Stimulated activated naive CD8-positive, alpha-beta T cell treated with anti-CD3 and anti-CD28 coated beads, Interleukin-15, Interleukin-2, amounts not matched to agents 100 ng/mL and 50 ng/mL, for 24 hours (primary cell): ENCODE data around the gene MAK.
"Not testable (repeated sequence)": the region's sequence is repeated elsewhere in the genome, so short reads cannot be mapped to it uniquely, and the experiment has no call there.

ENCODE experiments used
- H3K27ac Mint-ChIP-seq: one replicate; pipeline ENCODE4 v1.8.0; 2021; ENCODE audit warnings: mild to moderate bottlenecking, mixed read lengths
- H3K27me3 Mint-ChIP-seq: one replicate; pipeline ENCODE4 v1.8.0; 2021; ENCODE audit warnings: mixed read lengths
- H3K36me3 Mint-ChIP-seq: one replicate; pipeline ENCODE4 v1.8.0; 2021; ENCODE audit warnings: low read depth, mixed read lengths
- H3K4me1 Mint-ChIP-seq: one replicate; pipeline ENCODE4 v1.8.0; 2021; ENCODE audit warnings: low read depth, mixed read lengths
- H3K4me3 Mint-ChIP-seq: one replicate; pipeline ENCODE4 v1.8.0; 2021; ENCODE audit warnings: mild to moderate bottlenecking, mixed read lengths
- H3K9me3 Mint-ChIP-seq: one replicate; pipeline ENCODE4 v1.8.0; 2021; ENCODE audit warnings: mixed read lengths

The MAK gene

DNA sequence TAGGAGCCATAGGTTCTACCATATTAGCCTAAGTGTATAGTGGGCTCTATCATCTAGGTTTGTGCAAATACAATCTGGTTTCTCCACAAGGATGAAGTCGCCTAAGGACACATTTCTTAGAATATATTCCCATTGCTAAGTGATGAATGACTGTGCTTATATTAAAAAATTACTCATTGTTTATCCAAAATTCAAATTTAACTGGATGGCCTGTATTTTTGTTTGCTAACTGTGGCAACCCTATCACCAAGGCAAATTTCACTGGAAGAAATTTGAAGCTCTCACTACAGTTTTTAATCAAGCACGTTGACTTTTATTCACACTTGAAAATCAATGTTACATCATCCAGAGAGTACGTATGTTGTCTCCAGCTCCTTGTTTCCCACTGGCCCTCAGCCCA, 29.6 kb upstream of the MAK start:
- Mint-ChIP-seq H3K36me3 (no peaks in the 10 kb centered on the region), H3K4me1 (no peaks in the 10 kb centered on the region), H3K27me3 (peaks cover 11% of the 10 kb centered on the region), H3K4me3 (no peak overlapping the region), H3K27ac (no peak overlapping the region), H3K9me3 (no peaks in the 10 kb centered on the region)

GRCh38 chr6:10866709-10867108, 28.4 kb upstream of the MAK start:
- H3K9me3 Mint-ChIP-seq, H3K4me3 Mint-ChIP-seq, H3K4me1 Mint-ChIP-seq, H3K36me3 Mint-ChIP-seq, H3K27ac Mint-ChIP-seq: not testable (repeated sequence)
- H3K27me3 Mint-ChIP-seq: peaks cover 11% of the 10 kb centered on the region

DNA sequence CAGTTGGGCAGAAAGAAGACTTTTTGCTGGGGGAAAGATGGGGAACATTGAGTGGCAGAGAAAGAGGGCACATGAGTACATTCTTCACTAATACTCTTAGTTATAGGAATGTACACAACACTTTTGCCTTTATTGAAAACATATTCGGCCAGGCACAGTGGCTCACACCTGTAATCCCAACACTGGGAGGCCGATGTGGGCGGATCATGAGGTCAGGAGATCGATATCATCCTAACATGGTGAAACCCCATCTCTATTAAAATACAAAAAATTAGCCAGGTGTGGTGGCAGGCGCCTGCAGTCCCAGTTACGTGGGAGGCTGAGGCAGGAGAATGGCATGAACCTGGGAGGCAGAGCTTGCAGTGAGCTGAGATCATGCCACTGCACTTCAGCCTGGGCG, 24.7 kb upstream of the MAK start:
- not testable (repeated sequence) for H3K4me3 Mint-ChIP-seq, H3K27ac Mint-ChIP-seq, H3K9me3 Mint-ChIP-seq, H3K4me1 Mint-ChIP-seq, H3K36me3 Mint-ChIP-seq, H3K27me3 Mint-ChIP-seq

- Mint-ChIP-seq H3K27ac (no peak overlapping the region), H3K27me3 (no peaks in the 10 kb centered on the region), H3K36me3 (no peaks in the 10 kb centered on the region), H3K4me1 (no peaks in the 10 kb centered on the region), H3K9me3 (no peaks in the 10 kb centered on the region), H3K4me3 (no peak overlapping the region)
Measured at GRCh38 chr6:10862361-10862760, 24.0 kb upstream of the MAK start.

DNA sequence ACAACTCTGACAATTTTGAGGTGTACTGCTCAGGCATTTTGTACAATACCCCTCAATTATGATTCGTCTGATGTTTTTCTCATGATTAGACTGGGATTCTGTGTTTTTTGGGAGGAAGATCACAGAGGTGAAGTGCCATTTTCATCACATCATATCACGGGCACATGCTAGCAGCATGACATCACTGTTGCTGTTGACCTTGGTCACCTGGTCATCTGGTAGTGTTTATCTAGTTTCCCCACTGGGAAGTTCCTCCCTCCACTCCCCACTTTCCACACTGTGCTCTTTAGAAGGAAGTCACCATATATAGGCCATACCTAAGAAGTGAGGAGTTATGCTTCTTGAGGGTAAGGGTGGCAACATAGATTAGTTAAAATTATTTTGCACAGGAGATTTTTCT, 22.7 kb upstream of the MAK start:
- H3K4me3 Mint-ChIP-seq: no peak overlapping the region
- H3K27ac Mint-ChIP-seq: no peak overlapping the region
- H3K36me3 Mint-ChIP-seq: no peaks in the 10 kb centered on the region
- no peaks in the 10 kb centered on the region for H3K4me1 Mint-ChIP-seq
- no peaks in the 10 kb centered on the region for H3K27me3 Mint-ChIP-seq
- no peaks in the 10 kb centered on the region for H3K9me3 Mint-ChIP-seq

DNA sequence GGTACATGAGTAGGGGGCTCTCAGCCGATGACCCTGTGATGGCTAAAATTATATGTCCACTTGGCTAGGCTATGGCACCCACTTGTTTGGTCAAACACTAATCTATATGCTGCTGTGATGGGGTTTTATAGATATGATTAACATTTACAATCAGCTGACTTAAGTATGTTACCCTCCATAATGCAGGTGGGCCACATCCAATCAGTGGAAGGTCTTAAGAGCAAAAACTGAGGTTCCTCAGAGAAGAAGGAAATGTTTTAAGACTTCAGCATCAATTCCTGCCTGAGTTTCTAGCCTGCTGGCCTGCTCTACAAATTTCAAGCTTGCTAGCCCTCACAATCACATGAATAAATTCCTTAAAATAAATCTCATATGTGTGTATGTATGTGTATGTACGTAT, 18.9 kb upstream of the MAK start:
- Mint-ChIP-seq H3K27me3 (peaks cover 10% of the 10 kb centered on the region), H3K27ac (no peak overlapping the region), H3K9me3 (peaks cover 13% of the 10 kb centered on the region), H3K4me1 (no peaks in the 10 kb centered on the region), H3K4me3 (no peak overlapping the region), H3K36me3 (no peaks in the 10 kb centered on the region)

- no peak overlapping the region for H3K27ac Mint-ChIP-seq
- peaks cover 13% of the 10 kb centered on the region for H3K9me3 Mint-ChIP-seq
- peaks cover 10% of the 10 kb centered on the region for H3K27me3 Mint-ChIP-seq
- H3K4me3 Mint-ChIP-seq: no peak overlapping the region
- H3K4me1 Mint-ChIP-seq: no peaks in the 10 kb centered on the region
- no peaks in the 10 kb centered on the region for H3K36me3 Mint-ChIP-seq
Measured at GRCh38 chr6:10854922-10855632, 16.7 kb upstream of the MAK start.

DNA sequence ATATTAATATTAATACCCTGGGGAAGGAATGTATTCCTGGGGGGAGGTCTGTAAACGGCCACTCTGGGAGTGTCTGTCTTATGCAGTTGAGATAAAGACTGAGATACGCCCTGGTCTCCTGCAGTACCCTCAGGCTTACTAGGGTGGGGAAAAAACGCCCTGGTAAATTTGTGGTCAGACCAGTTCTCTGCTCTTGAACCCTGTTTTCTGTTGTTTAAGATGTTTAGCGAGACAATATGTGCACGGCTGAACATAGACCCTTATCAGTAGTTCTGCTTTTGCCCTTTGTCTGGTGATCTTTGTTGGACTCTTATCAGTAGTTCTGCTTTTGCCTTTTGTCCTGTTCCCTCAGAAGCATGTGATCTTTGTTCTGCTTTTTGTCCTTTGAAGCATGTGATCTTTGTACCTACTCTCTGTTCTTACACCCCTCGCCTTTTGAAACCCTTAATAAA, 15.5 kb upstream of the MAK start:
- H3K4me1 Mint-ChIP-seq, H3K36me3 Mint-ChIP-seq, H3K4me3 Mint-ChIP-seq, H3K27ac Mint-ChIP-seq: not testable (repeated sequence)
- Mint-ChIP-seq H3K27me3 (peaks cover 10% of the 10 kb centered on the region), H3K9me3 (peaks cover 13% of the 10 kb centered on the region)

DNA sequence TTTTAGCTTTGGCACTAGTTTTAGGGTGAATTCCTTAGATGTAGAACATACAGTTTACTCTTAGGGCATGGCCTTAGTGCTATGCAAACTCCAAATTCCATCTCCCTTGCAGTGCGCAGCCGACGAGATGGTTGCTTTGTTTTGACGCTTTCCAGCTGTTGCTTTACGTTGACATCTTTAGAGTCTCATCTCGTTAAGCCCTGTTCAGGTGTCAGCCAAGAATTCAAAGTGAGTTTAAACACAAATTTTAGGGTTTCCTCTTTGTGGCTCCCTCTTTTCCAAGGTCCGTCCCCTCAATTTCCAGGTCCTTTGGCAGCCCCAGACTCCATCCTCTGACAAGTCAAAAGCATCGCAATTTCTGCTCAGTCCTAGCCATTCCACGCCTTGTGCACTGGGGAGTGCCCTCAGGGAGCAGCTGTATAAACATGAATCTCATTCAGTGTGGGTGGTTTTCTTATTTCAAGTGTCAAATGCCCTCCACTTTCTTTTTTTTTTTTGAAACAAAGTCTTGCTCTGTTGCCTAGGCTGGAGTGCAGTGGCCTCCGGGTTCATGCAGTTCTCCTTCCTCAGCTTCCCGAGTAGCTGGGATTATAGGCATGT, 14.1 kb upstream of the MAK start:
- no peak overlapping the region for H3K4me3 Mint-ChIP-seq
- peaks cover 10% of the 10 kb centered on the region for H3K27me3 Mint-ChIP-seq
- no peak overlapping the region for H3K27ac Mint-ChIP-seq

GRCh38 chr6:10850728-10851127, 12.4 kb upstream of the MAK start:
- peaks cover 10% of the 10 kb centered on the region for H3K27me3 Mint-ChIP-seq
- no peaks in the 10 kb centered on the region for H3K36me3 Mint-ChIP-seq
- H3K27ac Mint-ChIP-seq: no peak overlapping the region
- H3K9me3 Mint-ChIP-seq: peaks cover 13% of the 10 kb centered on the region
- no peak overlapping the region for H3K4me3 Mint-ChIP-seq
- H3K4me1 Mint-ChIP-seq: no peaks in the 10 kb centered on the region

More for the DNA sequence above, 14.1 kb upstream of the MAK start:
- Mint-ChIP-seq H3K9me3 (peaks cover 13% of the 10 kb centered on the region), H3K36me3 (no peaks in the 10 kb centered on the region), H3K4me1 (no peaks in the 10 kb centered on the region)

DNA sequence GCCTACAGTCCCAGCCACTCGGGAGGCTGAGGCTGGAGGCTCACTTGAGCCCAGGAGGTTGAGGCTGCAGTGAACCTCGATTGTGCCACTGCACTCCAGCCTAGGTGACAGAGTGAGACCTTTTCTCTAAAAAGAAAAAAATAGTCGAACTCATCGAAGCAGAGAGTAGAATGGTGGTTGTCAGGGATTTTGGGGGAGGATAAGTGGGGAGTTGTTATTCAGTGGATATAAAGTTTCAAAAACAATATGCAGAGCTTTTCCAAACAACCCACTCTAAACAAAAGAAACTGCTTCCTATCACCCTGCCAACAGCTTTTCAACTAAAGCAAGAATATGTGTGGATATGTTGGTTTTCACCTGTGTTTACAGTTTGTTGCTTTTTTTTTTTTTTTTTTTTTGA, 11.6 kb upstream of the MAK start:
- no peak overlapping the region for H3K27ac Mint-ChIP-seq
- H3K4me1 Mint-ChIP-seq: no peaks in the 10 kb centered on the region
- H3K27me3 Mint-ChIP-seq: peaks cover 10% of the 10 kb centered on the region
- H3K36me3 Mint-ChIP-seq: no peaks in the 10 kb centered on the region
- H3K9me3 Mint-ChIP-seq: peaks cover 13% of the 10 kb centered on the region
- no peak overlapping the region for H3K4me3 Mint-ChIP-seq

DNA sequence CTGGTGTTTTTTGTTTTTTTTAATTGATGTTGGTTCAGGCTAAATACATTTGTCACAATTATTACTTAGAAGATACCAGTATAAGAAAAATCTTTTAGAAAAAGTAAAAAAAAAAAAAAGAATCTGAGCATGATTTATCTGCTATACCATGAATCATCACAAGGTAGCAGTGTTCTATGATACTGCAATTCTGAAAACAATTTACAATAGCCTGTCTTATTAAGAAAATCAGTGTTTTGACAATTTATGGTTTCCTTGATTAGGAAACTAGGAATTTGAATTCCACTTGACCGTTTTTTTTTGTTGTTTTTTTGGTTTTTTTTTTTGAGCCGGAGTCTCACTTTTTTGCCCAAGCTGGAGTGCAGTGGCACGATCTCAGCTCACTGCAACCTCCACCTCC, 9.3 kb upstream of the MAK start:
- Mint-ChIP-seq H3K4me1 (no peaks in the 10 kb centered on the region), H3K27ac (no peak overlapping the region), H3K36me3 (no peaks in the 10 kb centered on the region), H3K27me3 (peaks cover 12% of the 10 kb centered on the region), H3K4me3 (no peak overlapping the region), H3K9me3 (no peaks in the 10 kb centered on the region)

DNA sequence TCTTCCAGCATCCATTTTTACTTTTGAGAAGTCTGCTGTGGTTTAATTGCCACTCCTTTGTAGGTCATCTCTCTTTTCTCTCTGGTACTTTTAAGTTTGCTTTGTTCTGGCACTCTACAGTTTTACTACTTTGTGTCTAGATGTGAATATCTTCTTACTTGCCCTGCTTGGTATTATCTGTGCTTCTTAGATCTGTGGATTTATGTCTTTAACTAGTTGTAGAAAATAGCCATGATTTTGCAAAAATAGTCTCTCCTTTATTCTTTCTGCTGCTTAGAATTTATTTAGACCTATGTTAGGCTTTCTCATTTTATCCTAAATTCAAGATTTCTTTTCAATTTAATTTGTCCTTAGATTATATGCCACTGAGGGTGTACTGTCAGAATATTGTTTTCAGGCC, 5.2 kb upstream of the MAK start:
- peaks cover 30% of the 10 kb centered on the region for H3K27me3 Mint-ChIP-seq
- no peak overlapping the region for H3K4me3 Mint-ChIP-seq
- H3K36me3 Mint-ChIP-seq: no peaks in the 10 kb centered on the region
- no peaks in the 10 kb centered on the region for H3K9me3 Mint-ChIP-seq
- peaks cover 10% of the 10 kb centered on the region for H3K4me1 Mint-ChIP-seq
- H3K27ac Mint-ChIP-seq: no peak overlapping the region

DNA sequence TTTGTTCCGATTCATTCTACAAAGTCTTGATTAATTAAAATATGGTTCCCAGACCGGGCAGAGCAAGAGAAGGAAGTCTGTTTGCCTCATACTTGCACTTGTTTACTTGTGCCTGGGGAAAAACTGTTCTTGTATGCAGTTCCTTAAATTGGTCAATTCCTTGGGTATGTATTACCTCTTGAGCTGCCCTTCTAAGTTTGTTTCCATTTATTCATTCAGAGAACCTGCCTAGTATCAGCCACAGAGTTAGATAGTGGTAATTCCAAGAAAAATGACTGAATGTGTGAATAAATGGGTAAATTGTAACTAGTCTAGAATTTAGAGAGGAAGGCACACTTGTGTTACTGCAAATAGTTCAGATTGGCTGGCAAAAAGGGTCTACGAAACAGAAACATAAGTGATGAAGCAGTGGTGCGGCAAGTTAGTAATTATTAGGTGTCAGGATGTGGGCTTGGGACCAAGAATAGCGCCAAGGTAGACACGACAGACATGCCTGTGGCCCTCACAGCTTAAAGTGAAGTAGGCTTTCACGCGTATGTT, 525 bp upstream of the MAK start:
- Mint-ChIP-seq H3K27me3 (peaks cover 59% of the 10 kb centered on the region), H3K9me3 (no peaks in the 10 kb centered on the region), H3K4me3 (peak overlapping the region; percentile 84), H3K36me3 (peaks cover 3% of the 10 kb centered on the region), H3K4me1 (peaks cover 25% of the 10 kb centered on the region), H3K27ac (peak overlapping the region; percentile 97)

- peaks cover 3% of the 10 kb centered on the region for H3K36me3 Mint-ChIP-seq
- peaks cover 52% of the 10 kb centered on the region for H3K27me3 Mint-ChIP-seq
- peak overlapping the region; percentile 34 for H3K27ac Mint-ChIP-seq
- H3K4me1 Mint-ChIP-seq: peaks cover 25% of the 10 kb centered on the region
- H3K9me3 Mint-ChIP-seq: no peaks in the 10 kb centered on the region
- H3K4me3 Mint-ChIP-seq: peak overlapping the region; percentile 84
Measured at GRCh38 chr6:10837622-10837994, 731 bp downstream of the MAK start.
